Calu3 (cell line): ENCODE data around the gene ZKSCAN3. TPM values are rescaled to one million over a fixed set of nuclear protein-coding genes. Genes with fewer than 3 reads are reported as not detected.

Experiments used
- BruUV-seq: library from RNA; stranded (reverse); fragments of 400-500 nt; replicated peaks from 2 replicates; lab custom pipeline; 2021; lab: Mats Ljungman, UMichigan
- CTCF ChIA-PET: fragments of 300-600 bp; sonication (Branson Sonifier 250); formaldehyde crosslinking; loops from one replicate; lab custom pipeline; 2022; ENCODE audit warnings: antibody characterized with exemption; lab: Charles Lee
- DNase-seq: peaks from one replicate; pipeline ENCODE4 v3.0.0; 2022
- H3K27ac Mint-ChIP-seq: one replicate; pipeline ENCODE4 v1.8.0; 2022; ENCODE audit warnings: mixed read lengths; ENCODE audit not compliant: unreplicated experiment
- H3K27me3 Mint-ChIP-seq: one replicate; pipeline ENCODE4 v1.8.0; 2022; ENCODE audit warnings: mixed read lengths; ENCODE audit not compliant: unreplicated experiment
- H3K36me3 Mint-ChIP-seq: one replicate; pipeline ENCODE4 v1.8.0; 2022; ENCODE audit warnings: mild to moderate bottlenecking, moderate library complexity, mixed read lengths; ENCODE audit not compliant: insufficient read depth, unreplicated experiment
- H3K4me1 Mint-ChIP-seq: one replicate; pipeline ENCODE4 v1.8.0; 2022; ENCODE audit warnings: mild to moderate bottlenecking, low read depth, mixed read lengths; ENCODE audit not compliant: unreplicated experiment
- H3K4me3 Mint-ChIP-seq: one replicate; pipeline ENCODE4 v1.8.0; 2022; ENCODE audit warnings: mild to moderate bottlenecking, low read depth, moderate library complexity, mixed read lengths; ENCODE audit not compliant: unreplicated experiment
- H3K9me3 Mint-ChIP-seq: one replicate; pipeline ENCODE4 v1.8.0; 2022; ENCODE audit warnings: low read depth, mixed read lengths; ENCODE audit not compliant: unreplicated experiment
- intact Hi-C: fragments of 100-400 bp; cut with micrococcal nuclease; formaldehyde crosslinking; loops from one replicate; pipeline ENCODE4 v1.10.0; 2022; ENCODE audit not compliant: unreplicated experiment
- total RNA-seq: library from RNA; stranded (reverse); gene quantifications from 2 replicates; pipeline ENCODE4 v1.2.3, GENCODE V29; 2022
- TF ChIP-seq, protein P1 (sequence below): fragments of 200-600 bp; IDR thresholded peaks from one replicate; pipeline ENCODE4 v1.8.0; 2022; ENCODE audit warnings: antibody characterized with exemption; ENCODE audit not compliant: unreplicated experiment

Gene ZKSCAN3
- total RNA-seq, 1 experiment from 2014 or later, result 7.8 TPM

DNA sequence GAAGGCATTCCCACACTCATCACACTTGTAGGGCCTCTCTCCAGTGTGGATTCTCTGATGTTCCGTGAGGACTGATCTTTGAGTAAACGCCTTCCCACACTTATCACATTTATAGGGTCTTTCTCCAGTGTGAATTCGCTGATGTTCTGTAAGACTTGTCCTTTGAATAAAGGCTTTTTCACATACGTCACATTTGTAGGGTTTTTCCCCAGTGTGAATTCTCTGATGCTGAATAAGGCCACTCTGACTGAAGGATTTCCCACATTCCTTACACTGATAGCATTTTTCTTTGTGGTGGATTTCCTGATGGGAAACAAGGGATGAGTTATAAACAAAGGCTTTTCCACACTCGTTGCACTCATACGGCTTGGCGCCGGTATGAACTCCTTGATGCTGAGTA lies 40.9 kb downstream of the ZKSCAN3 start:
- H3K27me3 Mint-ChIP-seq, result no peaks in the 10 kb centered on the region
- intact Hi-C loops, result no loop called here
- DNase-seq, result no peak
- TF ChIP-seq, protein P1, sequence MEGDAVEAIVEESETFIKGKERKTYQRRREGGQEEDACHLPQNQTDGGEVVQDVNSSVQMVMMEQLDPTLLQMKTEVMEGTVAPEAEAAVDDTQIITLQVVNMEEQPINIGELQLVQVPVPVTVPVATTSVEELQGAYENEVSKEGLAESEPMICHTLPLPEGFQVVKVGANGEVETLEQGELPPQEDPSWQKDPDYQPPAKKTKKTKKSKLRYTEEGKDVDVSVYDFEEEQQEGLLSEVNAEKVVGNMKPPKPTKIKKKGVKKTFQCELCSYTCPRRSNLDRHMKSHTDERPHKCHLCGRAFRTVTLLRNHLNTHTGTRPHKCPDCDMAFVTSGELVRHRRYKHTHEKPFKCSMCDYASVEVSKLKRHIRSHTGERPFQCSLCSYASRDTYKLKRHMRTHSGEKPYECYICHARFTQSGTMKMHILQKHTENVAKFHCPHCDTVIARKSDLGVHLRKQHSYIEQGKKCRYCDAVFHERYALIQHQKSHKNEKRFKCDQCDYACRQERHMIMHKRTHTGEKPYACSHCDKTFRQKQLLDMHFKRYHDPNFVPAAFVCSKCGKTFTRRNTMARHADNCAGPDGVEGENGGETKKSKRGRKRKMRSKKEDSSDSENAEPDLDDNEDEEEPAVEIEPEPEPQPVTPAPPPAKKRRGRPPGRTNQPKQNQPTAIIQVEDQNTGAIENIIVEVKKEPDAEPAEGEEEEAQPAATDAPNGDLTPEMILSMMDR, result no peak
- peaks cover 7% of the 10 kb centered on the region for H3K36me3 Mint-ChIP-seq
- H3K4me1 Mint-ChIP-seq, result no peaks in the 10 kb centered on the region
- CTCF ChIA-PET, result no interaction called here
- H3K9me3 Mint-ChIP-seq, result no peaks in the 10 kb centered on the region
- H3K4me3 Mint-ChIP-seq, result no peak overlapping the region
- H3K27ac Mint-ChIP-seq, result no peak overlapping the region
- BruUV-seq, result no TSS peak

DNA sequence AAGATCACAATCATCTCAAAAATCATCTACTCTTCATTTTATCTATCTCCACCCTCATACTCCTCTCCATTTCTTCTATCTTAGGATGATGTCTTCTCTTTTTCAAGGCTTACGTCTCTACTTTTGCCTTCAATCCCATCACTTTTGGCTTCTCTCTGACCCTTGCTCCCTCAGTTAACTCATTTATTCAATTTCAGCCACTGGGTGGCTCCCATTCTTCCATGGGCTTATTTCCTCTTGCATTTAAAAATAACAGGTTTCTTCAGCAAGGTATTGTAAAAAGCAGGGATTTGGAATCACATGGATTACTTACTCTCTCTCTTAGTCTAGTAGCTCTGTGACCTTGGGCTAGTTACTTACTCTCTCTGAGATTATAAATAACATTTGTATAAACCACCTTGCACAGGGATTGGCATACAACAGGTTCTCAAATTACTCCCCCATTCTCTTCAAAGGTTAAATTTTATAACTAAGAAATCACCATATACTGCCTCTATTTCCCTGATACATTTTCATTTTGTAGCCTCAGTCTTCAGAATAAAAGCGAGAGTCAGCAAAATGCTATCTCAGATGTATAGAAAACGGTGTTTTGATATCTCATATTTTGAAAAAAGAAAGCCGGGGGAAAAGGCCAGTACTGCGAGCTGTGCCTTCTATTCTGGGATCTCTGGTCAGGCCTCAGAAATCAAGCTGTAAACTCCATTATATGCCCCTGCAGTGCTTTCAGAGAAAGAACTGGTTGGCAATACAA lies 44.3 kb downstream of the ZKSCAN3 start:
- no TSS peak for BruUV-seq
- CTCF ChIA-PET, result interaction anchor here (1.5 kb wide), 1 partner anchor 11 kb away, joined by 3 read pairs; no protein-coding TSS in a partner anchor
- Mint-ChIP-seq H3K4me1 (peaks cover 23% of the 10 kb centered on the region), H3K4me3 (no peak overlapping the region), H3K27me3 (no peaks in the 10 kb centered on the region), H3K27ac (no peak overlapping the region), H3K36me3 (peaks cover 8% of the 10 kb centered on the region), H3K9me3 (no peaks in the 10 kb centered on the region)
- no peak for DNase-seq
- intact Hi-C loops, result loop anchor here (1.0 kb wide), 1 partner anchor 290 kb away; no protein-coding TSS in a partner anchor
- TF ChIP-seq, protein P1, result no peak

DNA sequence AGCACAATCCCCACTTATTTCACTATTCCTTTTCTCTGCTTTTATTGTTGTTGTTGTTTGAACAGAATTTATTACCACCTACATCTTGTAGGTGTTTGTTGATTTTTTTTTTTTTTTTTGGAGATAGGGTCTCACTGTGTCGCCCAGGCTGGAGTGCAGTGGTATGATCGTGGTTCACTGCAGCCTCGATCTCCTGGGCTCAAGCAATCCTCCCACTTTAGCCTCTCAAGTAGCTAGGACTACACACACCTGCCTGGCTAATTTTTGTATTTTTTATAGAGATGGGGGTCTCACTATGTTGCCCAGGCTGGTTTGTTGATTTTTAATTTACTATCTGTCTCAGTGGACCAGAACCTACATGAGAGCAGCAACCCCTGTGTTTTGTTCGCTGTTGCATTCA lies 46.2 kb downstream of the ZKSCAN3 start:
- H3K4me3 Mint-ChIP-seq, result no peak overlapping the region
- H3K27me3 Mint-ChIP-seq, result no peaks in the 10 kb centered on the region
- H3K4me1 Mint-ChIP-seq, result peaks cover 23% of the 10 kb centered on the region
- H3K27ac Mint-ChIP-seq, result no peak overlapping the region
- no peak for DNase-seq
- intact Hi-C loops, result loop anchor here (5.0 kb wide), 1 partner anchor 191 kb away; a partner anchor contains a TSS
- TF ChIP-seq, protein P1, result no peak
- CTCF ChIA-PET, result interaction anchor here (0.7 kb wide), 1 partner anchor 124 kb away, joined by 3 read pairs; no protein-coding TSS in a partner anchor
- H3K9me3 Mint-ChIP-seq, result no peaks in the 10 kb centered on the region
- H3K36me3 Mint-ChIP-seq, result peaks cover 18% of the 10 kb centered on the region
- no TSS peak for BruUV-seq

DNA sequence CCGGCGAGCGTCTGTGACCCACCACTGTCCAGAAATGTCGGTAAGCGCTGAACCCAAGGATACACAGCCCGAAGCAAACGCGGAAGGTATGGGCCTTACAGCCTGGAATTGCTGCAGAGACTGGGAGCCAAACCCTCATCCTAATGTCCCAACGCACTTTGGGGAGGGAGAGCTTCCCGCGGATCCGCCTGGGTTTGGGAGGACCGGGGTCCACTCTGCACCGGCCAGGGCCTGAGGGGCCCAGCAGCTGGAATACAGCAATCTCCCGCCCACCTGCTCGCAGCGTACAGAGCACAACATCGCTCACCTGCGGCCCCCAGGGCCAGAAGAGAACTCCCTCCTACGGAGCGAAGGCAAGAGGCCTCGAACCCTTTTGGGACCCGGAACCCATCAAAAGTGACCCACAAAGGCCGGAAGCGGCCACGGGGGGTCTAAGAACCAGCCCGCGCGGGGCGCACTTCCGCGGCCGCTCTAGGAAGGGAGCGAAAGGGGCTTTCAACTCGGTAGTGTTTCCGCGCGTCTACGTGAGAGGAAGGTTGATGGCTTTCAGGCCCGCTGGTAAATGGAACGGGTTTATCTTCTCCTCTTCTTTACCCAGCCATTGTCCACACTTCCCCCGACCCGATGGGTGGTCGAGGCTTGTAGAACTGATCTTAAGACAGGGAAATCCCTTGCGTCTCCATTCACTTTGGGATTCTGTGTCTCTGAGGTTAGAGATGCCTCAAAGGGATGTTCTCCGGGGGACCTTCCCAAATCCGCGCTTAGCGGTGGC lies 49.8 kb downstream of the ZKSCAN3 start, which contains the start of gene ZSCAN12:
TSS of gene ZSCAN12 (minus strand) at position 398 of the 772 bp plus-strand sequence. CDS start 1,342 bp downstream, outside the sequence.
- no TSS peak for BruUV-seq
- CTCF ChIA-PET, result interaction anchor here (1.7 kb wide), 1 partner anchor 16 kb away, joined by 7 read pairs; no protein-coding TSS in a partner anchor
- Mint-ChIP-seq H3K9me3 (no peaks in the 10 kb centered on the region), H3K4me1 (peaks cover 23% of the 10 kb centered on the region), H3K36me3 (peaks cover 18% of the 10 kb centered on the region), H3K4me3 (peak within 1 kb of the TSS; percentile 73), H3K27ac (peak within 1 kb of the TSS; percentile 25), H3K27me3 (no peaks in the 10 kb centered on the region)
- intact Hi-C loops, result loop anchor here (5.0 kb wide), 1 partner anchor 188 kb away; a partner anchor contains a TSS
- TF ChIP-seq, protein P1, result no peak
- DNase-seq, result peak; percentile 64
